ENCODE results near the gene PAX7. TPM values are rescaled to one million over a fixed set of nuclear protein-coding genes. Genes with fewer than 3 reads are reported as not detected.

The PAX7 gene
- total and polyA plus RNA-seq, 2 of the 4 experiments (the other 2 are of a cell fraction): not detected

- no peak overlapping the region for H2AFZ ChIP-seq (replicated peaks; ENCODE audit: low read length, poor library complexity)
- intact Hi-C loops (cut with micrococcal nuclease): no loop called here
- H3K27ac ChIP-seq (ENCODE audit: insufficient read depth, low read length): no peak overlapping the region
- WGBS, 2 experiments (ENCODE audit: extremely low coverage in 2 of 2, insufficient read length in 1 of 2): 72% methylated on average over 2 of the region's 13 CpGs; no CpG with 5 or more reads in 1 of the 2 experiments
- H2BK20ac ChIP-seq (ENCODE audit: low read depth, low read length): no peak overlapping the region
- H4K5ac ChIP-seq (ENCODE audit: low read depth, low read length): no peak overlapping the region
- in situ Hi-C loops (cut with MboI; ENCODE audit: low sequenced_read_pairs): no loop called here
- no peak overlapping the region for H3K4ac ChIP-seq (ENCODE audit: low read depth, low read length)
- no peaks in the 10 kb centered on the region for H3K36me3 ChIP-seq (ENCODE audit: control insufficient read depth, insufficient read depth, low read length)
- H3K4me1 ChIP-seq (ENCODE audit: control insufficient read depth, insufficient read depth, low read length): no peaks in the 10 kb centered on the region
- H3K23ac ChIP-seq (ENCODE audit: low read depth, low read length): no peak overlapping the region
- ChIA-PET POLR2A (ENCODE audit: unreplicated experiment) (interaction anchor here (0.5 kb wide), 1 partner anchor 1129 kb away, joined by 3 read pairs; no protein-coding TSS in a partner anchor), CTCF (no interaction called here)
- no peak overlapping the region for H3K4me2 ChIP-seq (ENCODE audit: low read depth, low read length)
- no peak overlapping the region for H4K8ac ChIP-seq (ENCODE audit: low read depth in 2 of 2, low read length in 2 of 2)
- H3K9me1 ChIP-seq (ENCODE audit: insufficient read depth, low read length): no peaks in the 10 kb centered on the region
- H3K18ac ChIP-seq (ENCODE audit: low read depth, low read length): no peak overlapping the region
- no peak overlapping the region for H3K56ac ChIP-seq (ENCODE audit: extremely low read depth, insufficient read depth, low read length)
- no peak overlapping the region for H2BK5ac ChIP-seq (ENCODE audit: low read depth, low read length, poor library complexity, severe bottlenecking)
- no peak for TF ChIP-seq MXI1 (IDR thresholded peaks at IDR 0.05; ENCODE audit: borderline replicate concordance, low read depth, low read length)
- no peak for TF ChIP-seq CHD1 (IDR thresholded peaks at IDR 0.05; ENCODE audit: low read depth, low read length)
- no peak for TF ChIP-seq RAD21 (IDR thresholded peaks at IDR 0.05; ENCODE audit: low read length)
- no peak for TF ChIP-seq CEBPB (IDR thresholded peaks at IDR 0.05; ENCODE audit: low read depth, low read length)
- TF ChIP-seq NFE2L2 (IDR thresholded peaks at IDR 0.05; ENCODE audit: low read depth, low read length): no peak
- TF ChIP-seq ELK1 (IDR thresholded peaks at IDR 0.05; ENCODE audit: borderline replicate concordance, low read depth, low read length): no peak
- TF ChIP-seq FOS (IDR thresholded peaks at IDR 0.05; ENCODE audit: low read depth, low read length): no peak
- TF ChIP-seq MAZ (IDR thresholded peaks at IDR 0.05; ENCODE audit: borderline replicate concordance, low read depth, low read length): no peak
- no peak for TF ChIP-seq POLR2A (IDR thresholded peaks at IDR 0.05; ENCODE audit: low read depth, low read length)
- no peak for TF ChIP-seq CTCF (conservative IDR thresholded peaks at IDR 0.05; ENCODE audit: low read depth, low read length)
- TF ChIP-seq RFX5 (IDR thresholded peaks at IDR 0.05; ENCODE audit: low read depth, low read length): no peak
- TF ChIP-seq MAFK (IDR thresholded peaks at IDR 0.05; ENCODE audit: low read depth, low read length): no peak
- TF ChIP-seq RCOR1 (IDR thresholded peaks at IDR 0.05; ENCODE audit: insufficient replicate concordance, low read length): no peak
- no peak for TF ChIP-seq SMC3 (IDR thresholded peaks at IDR 0.05; ENCODE audit: low read depth, low read length)
- TF ChIP-seq BHLHE40 (IDR thresholded peaks at IDR 0.05; ENCODE audit: low read depth, low read length): no peak
- TF ChIP-seq USF2 (IDR thresholded peaks at IDR 0.05; ENCODE audit: low read depth, low read length): no peak
- H3K27me3 ChIP-seq (ENCODE audit: control insufficient read depth, insufficient read depth, low read length): peaks cover 2% of the 10 kb centered on the region
- no peak overlapping the region for H2BK15ac ChIP-seq (ENCODE audit: low read depth, low read length)
- H2AK5ac ChIP-seq (ENCODE audit: low read depth, low read length): no peak overlapping the region
- ATAC-seq (ENCODE audit: low read depth) (no peak), DNase-seq (no peak)
- H2AK9ac ChIP-seq (replicated peaks; ENCODE audit: low read depth, low read length, poor library complexity): no peak overlapping the region
- no peaks in the 10 kb centered on the region for H3K9me3 ChIP-seq (ENCODE audit: control insufficient read depth, insufficient read depth, low read length)
- H4K91ac ChIP-seq (ENCODE audit: insufficient read depth, low read depth, low read length): no peak overlapping the region
- no peaks in the 10 kb centered on the region for H4K20me1 ChIP-seq (ENCODE audit: insufficient read depth, low read length)
- no peaks in the 10 kb centered on the region for H3K79me1 ChIP-seq (ENCODE audit: low read depth in 1 of 2, low read length in 2 of 2)
- dilution Hi-C loops (cut with HindIII; ENCODE audit: low sequenced_read_pairs, unreplicated experiment): no loop called here
- no TSS peak for BruUV-seq (replicated peaks)
- H3K4me3 ChIP-seq (ENCODE audit: insufficient read depth, low read depth, low read length): no peak overlapping the region
- H3K14ac ChIP-seq (replicated peaks; ENCODE audit: low read depth, low read length): no peak overlapping the region
- H3K9ac ChIP-seq (ENCODE audit: low read depth, low read length): no peak overlapping the region
- no peak overlapping the region for H2BK120ac ChIP-seq (ENCODE audit: low read depth, low read length)
These were observed 39.6 kb downstream of the PAX7 start for GRCh38 chr1:18670121-18670867.

All from IMR-90 (cell line).